SK-N-MC (cell line): Measurements from ENCODE around the gene ZDHHC11B.
"Not testable (repeated sequence)": the region's sequence is repeated elsewhere in the genome, so short reads cannot be mapped to it uniquely, and the experiment has no call there.

Source experiments
- EZH2 ChIP-seq: fragments of 200-600 bp; sonication (generic); IDR thresholded peaks from one replicate; pipeline ENCODE4 v1.6.1; 2017; ENCODE audit warnings: antibody characterized with exemption
- FOXP2 ChIP-seq: optimal IDR thresholded peaks from 2 replicates; pipeline ENCODE3; 2011; ENCODE audit warnings: mild to moderate bottlenecking, moderate library complexity; ENCODE audit not compliant: insufficient read depth; ENCODE audit errors: extremely low read length, control extremely low read depth
- POLR2AphosphoS5 ChIP-seq: IDR thresholded peaks from 2 replicates; pipeline ENCODE4 v1.6.1; 2012; ENCODE audit warnings: mild to moderate bottlenecking, low read depth, low read length, borderline replicate concordance

DNA sequence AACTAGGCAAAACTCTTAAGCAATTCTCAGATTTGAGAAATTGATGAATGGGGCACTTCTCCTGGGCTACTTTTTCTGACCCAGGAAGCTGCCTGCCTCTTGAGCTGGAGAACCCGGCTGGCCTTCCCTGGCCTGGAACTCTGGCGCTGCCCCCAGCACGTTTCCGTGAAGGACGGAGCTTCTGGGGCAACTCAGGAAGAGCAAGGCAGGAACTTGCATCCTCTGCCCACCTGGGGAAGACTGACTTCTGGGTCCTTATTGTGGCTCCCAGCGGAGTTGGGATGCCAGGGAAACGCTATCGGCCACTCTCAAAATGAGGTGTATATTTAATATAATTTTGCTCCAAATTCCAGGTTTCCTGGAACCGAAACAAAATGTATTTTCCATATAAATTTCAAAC lies 26.9 kb upstream of the ZDHHC11B start:
- TF ChIP-seq EZH2, POLR2AphosphoS5, FOXP2: not testable (repeated sequence)
